HG03342 (cell line): ENCODE data around the gene FAM47A.

Source experiments
- ATAC-seq: cut with Tn5 transposase; IDR thresholded peaks from one replicate; pipeline ENCODE4 v1.9.1; 2021; ENCODE audit warnings: mild to moderate bottlenecking, moderate library complexity; ENCODE audit not compliant: unreplicated experiment

Gene FAM47A

DNA sequence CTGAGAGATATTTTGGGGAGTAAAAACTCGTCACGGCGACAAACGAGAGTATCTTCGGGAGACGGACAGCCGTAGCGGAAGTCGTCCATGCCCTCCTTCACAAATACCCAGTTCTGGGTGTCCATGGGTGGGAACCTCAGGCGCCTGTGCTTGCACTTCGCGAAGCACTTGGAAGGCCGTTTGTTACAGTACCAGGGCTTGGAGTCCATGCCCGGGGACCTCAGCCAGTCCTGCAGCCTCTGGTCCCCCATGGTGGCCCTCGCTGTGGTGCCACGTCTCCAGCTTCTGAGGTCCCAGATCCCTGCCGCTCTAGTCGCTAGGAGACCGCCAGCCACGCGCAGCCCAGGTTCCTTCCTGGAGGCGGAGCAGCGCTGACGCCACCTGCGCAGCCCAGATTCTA, at the start of gene FAM47A:
FAM47A (minus strand) TSS at position 287 of the 400 bp plus-strand sequence; CDS start at position 251, 36 bp downstream.
- no peak for ATAC-seq

GRCh38 chrX:34147345-34147744, 15.2 kb upstream of the FAM47A start:
- ATAC-seq, result no peak

GRCh38 chrX:34146906-34147305, 14.8 kb upstream of the FAM47A start:
- ATAC-seq, result no peak

GRCh38 chrX:34144246-34144645, 12.1 kb upstream of the FAM47A start:
- ATAC-seq, result no peak

GRCh38 chrX:34140816-34141215, 8.7 kb upstream of the FAM47A start:
- no peak for ATAC-seq

DNA sequence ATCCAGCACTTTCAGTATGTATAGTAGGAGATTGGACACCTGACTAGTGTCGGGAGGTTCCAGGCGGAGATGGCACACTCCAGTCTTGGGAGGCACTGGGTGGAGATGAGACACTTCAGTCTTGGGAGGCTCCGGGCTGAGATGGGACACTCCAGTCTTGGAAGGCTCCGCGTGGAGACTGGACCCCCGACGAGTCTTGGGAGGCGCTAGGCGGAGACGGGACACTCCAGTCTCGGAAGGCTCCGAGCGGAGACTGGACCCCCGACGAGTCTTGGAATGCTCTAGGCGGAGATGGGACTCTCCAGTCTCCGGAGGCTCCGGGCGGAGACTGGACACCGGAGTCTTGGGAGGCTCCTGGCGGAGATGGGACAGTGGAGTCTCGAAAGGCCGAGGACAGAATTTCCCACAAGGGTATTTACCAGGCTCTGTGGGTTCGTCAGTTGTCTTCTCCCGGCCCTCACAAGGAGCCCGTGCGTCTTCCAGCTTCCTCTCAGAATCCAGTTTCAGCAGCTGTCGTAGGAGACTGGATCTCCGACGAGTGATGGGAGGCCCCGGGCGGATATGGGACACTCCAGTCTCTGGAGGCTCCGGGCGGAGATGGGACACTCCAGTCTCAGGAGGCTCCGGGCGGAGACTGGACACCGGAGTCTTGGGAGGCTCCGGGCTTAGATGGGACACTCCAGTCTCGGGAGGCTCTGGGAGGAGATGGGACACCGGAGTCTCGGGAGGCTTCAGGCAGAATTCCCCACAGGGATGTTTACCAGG, 952 bp downstream of the FAM47A start:
- no peak for ATAC-seq

DNA sequence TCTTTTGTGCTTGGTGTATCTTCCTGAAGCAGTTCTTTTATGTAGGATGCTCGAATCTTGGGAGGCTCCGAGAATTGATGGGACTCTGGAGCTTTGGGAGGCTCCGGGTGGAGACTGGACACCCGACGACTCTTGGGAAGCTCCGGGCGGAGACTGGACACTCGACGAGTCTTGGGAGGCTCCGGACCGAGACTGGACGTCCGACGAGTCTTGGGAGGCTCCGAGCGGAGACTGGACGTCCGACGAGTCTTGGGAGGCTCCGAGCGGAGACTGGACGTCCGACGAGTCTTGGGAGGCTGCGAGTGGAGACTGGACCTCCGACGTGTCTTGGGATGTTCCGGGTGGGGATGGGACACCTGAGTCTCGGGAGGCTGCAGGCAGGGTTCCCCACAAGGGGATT, 1.6 kb downstream of the FAM47A start:
- no peak for ATAC-seq

GRCh38 chrX:34126011-34126410, 6.1 kb downstream of the FAM47A start:
- ATAC-seq, result no peak

DNA sequence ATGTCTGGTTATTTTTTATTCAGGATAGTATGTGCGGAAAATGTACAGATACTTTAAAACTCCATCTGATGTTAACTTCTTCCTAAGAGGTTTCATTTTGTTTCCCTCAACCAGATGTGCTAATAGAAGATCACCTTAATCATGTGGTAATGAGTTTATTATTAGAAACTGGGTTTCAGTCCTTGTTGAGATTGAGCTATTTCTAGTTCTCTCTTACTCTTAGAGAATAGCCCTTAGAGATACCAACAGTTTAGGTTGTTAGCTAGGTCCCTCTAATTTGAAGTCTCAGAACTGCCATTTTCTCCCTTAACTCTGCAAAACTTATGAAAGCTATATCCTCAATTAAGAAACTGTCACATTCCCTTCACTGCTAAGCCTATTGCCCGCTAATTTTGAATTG, 13.0 kb downstream of the FAM47A start:
- ATAC-seq, result no peak

DNA sequence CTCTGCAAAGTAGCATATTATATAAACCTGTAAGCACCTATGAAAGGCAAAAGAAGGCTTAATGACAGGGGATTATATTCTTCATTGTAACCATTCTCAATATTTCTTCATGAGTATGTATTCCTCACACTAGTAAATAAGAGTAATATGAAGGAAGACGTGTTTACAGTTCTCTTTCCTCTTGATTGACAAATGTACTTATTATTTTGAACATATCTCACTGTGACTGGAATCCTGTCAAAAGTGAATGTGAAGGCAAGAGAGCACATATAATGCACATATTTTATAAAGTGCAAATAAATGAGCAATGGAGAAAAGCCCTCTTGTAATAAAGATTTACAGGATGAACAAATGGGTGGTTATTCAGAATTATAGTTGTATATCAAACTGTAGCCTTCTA, 19.7 kb downstream of the FAM47A start:
- no peak for ATAC-seq
